ENCODE results near the gene NYNRIN.

- TF ChIP-seq, protein P1, sequence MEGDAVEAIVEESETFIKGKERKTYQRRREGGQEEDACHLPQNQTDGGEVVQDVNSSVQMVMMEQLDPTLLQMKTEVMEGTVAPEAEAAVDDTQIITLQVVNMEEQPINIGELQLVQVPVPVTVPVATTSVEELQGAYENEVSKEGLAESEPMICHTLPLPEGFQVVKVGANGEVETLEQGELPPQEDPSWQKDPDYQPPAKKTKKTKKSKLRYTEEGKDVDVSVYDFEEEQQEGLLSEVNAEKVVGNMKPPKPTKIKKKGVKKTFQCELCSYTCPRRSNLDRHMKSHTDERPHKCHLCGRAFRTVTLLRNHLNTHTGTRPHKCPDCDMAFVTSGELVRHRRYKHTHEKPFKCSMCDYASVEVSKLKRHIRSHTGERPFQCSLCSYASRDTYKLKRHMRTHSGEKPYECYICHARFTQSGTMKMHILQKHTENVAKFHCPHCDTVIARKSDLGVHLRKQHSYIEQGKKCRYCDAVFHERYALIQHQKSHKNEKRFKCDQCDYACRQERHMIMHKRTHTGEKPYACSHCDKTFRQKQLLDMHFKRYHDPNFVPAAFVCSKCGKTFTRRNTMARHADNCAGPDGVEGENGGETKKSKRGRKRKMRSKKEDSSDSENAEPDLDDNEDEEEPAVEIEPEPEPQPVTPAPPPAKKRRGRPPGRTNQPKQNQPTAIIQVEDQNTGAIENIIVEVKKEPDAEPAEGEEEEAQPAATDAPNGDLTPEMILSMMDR (IDR thresholded peaks at IDR 0.05): no peak
- no peak for TF ChIP-seq POLR2A (IDR thresholded peaks at IDR 0.05)
Observed at GRCh38 chr14:24377126-24377525, 21.7 kb upstream of the NYNRIN start.

Data from Peyer's patch (tissue), 4 donors.